Breast epithelium (tissue), 4 donors: ENCODE results near the gene SNCB. TPM values are rescaled to one million over a fixed set of nuclear protein-coding genes. Genes with fewer than 3 reads are reported as not detected.

Experiments
- DNase-seq, 2 donors: peaks; one replicate each; pipeline ENCODE4 v3.0.0-alpha.2; 2019; ENCODE audit warnings: low spot score in 2 of 2
- H3K27ac ChIP-seq, 2 donors: fragments of 200-600 bp; sonication (generic) in 1 of 2; one replicate each; pipeline ENCODE4 v1.5.1; 2016 to 2019; ENCODE audit warnings: mild to moderate bottlenecking in 1 of 2
- H3K27me3 ChIP-seq, 2 donors: fragments of 200-600 bp; sonication (generic) in 1 of 2; one replicate each; pipeline versions ENCODE4 v1.5.1 to v1.6.0; 2017 to 2019; ENCODE audit warnings: control low read depth in 1 of 2, mild to moderate bottlenecking in 1 of 2
- H3K36me3 ChIP-seq: fragments of 200-600 bp; one replicate; pipeline ENCODE4 v1.5.1; 2019
- H3K4me1 ChIP-seq, 2 donors: fragments of 200-600 bp; sonication (generic); one replicate each; pipeline ENCODE4 v1.5.1; 2016 to 2019; ENCODE audit warnings: control low read depth in 1 of 2
- H3K4me3 ChIP-seq, 3 donors: fragments of 200-600 bp; sonication (generic); 1 replicate in 2 of 3; 2 replicates in 1 of 3; pipeline ENCODE4 v1.5.1; 2016 to 2019; ENCODE audit warnings: mild to moderate bottlenecking in 3 of 3, moderate library complexity in 2 of 3
- H3K9me3 ChIP-seq, 2 donors: fragments of 200-600 bp; sonication (generic) in 1 of 2; one replicate each; pipeline ENCODE4 v1.5.1; 2016 to 2019; ENCODE audit warnings: control low read depth in 1 of 2
- CTCF ChIP-seq, 3 donors: fragments of 450-650 bp; IDR thresholded peaks; one replicate each; pipeline ENCODE4 v1.5.1; 2016 to 2017; ENCODE audit warnings: antibody characterized with exemption in 3 of 3, mild to moderate bottlenecking in 3 of 3, moderate library complexity in 3 of 3
- POLR2A ChIP-seq: fragments of 450-650 bp; IDR thresholded peaks from one replicate; pipeline ENCODE4 v1.6.1; 2016; ENCODE audit warnings: antibody characterized with exemption, mild to moderate bottlenecking, moderate library complexity
- POLR2AphosphoS5 ChIP-seq, 3 donors: sonication (generic); formaldehyde crosslinking; IDR thresholded peaks; one replicate each; pipeline ENCODE4 v1.6.1; 2017; ENCODE audit warnings: antibody characterized with exemption in 3 of 3
- intact Hi-C: fragments of 100-400 bp; cut with DNase I; formaldehyde crosslinking; loops from one replicate; pipeline ENCODE4 v1.15.1; 2023; ENCODE audit warnings: low total_unique reads
- total RNA-seq, 3 donors: library from RNA; depleted of rRNA; stranded (reverse); fragments of >200 nt; gene quantifications; one replicate each; pipeline ENCODE4 v1.1.0, GENCODE V29; 2016

The SNCB gene
- total RNA-seq, 3 donors from 2014 or later: not detected

DNA sequence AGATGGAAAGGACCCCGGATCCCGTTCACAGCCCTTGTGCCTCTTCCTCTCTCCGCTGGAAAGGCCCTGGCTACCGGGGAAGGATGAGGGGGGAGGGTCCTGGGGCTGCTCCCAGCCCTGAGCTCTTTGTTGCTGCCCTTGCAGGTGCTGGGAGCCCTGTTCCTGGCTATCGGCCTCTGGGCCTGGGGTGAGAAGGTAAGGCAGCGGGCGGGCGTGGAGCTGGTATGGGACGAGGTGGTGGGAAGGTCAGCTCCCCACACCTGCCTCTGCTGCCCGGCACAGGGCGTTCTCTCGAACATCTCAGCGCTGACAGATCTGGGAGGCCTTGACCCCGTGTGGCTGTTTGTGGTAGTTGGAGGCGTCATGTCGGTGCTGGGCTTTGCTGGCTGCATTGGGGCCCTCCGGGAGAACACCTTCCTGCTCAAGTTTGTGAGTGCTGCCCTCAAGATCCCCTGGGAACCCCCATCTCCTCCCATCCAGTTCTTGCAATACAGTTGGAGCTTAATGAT is 21.2 kb upstream of the SNCB start:
- Histone ChIP-seq H3K36me3 (no peaks in the 10 kb centered on the region), H3K4me1 (no peaks in the 10 kb centered on the region), H3K4me3 (no peak overlapping the region), H3K27ac (no peak overlapping the region), H3K9me3 (no peaks in the 10 kb centered on the region), H3K27me3 (no peaks in the 10 kb centered on the region)
- DNase-seq: no peak
- TF ChIP-seq POLR2A (no peak), POLR2AphosphoS5 (IDR thresholded peaks at IDR 0.05) (no peak), CTCF (IDR thresholded peaks at IDR 0.05) (no peak)
- intact Hi-C loops: no loop called here

DNA sequence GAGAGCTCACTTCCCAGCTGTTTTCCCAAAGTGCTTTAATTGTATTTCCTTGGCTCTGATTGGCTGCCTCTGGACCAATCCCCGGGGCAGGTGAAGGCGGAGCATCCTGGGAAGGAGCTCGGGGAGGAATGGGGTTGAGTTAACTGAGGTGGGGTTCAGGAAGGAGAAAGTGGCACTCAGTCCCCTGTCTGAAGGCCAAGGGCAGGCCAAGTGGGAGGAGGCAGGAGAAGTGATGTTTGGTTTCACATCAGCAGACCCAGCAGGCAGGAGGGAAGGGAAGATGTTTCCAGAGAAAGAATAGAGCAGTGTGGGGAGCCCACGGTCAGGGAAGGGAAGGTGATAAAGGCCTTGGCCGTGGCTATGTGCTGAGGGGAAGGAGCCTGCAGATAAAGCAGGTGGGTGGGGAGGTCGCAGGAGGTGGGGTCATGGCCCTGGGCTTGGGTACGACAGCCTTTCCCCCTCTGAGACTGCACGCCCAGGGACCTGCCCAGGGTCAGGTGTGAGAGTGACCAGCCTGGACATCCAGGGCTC is 20.1 kb upstream of the SNCB start:
- Histone ChIP-seq H3K4me1 (no peaks in the 10 kb centered on the region), H3K27me3 (no peaks in the 10 kb centered on the region), H3K4me3 (no peak overlapping the region), H3K27ac (no peak overlapping the region), H3K36me3 (no peaks in the 10 kb centered on the region), H3K9me3 (no peaks in the 10 kb centered on the region)
- TF ChIP-seq POLR2AphosphoS5 (IDR thresholded peaks at IDR 0.05): no peak
- no peak for TF ChIP-seq POLR2A
- no peak for TF ChIP-seq CTCF (IDR thresholded peaks at IDR 0.05)
- no peak for DNase-seq
- intact Hi-C loops: no loop called here

DNA sequence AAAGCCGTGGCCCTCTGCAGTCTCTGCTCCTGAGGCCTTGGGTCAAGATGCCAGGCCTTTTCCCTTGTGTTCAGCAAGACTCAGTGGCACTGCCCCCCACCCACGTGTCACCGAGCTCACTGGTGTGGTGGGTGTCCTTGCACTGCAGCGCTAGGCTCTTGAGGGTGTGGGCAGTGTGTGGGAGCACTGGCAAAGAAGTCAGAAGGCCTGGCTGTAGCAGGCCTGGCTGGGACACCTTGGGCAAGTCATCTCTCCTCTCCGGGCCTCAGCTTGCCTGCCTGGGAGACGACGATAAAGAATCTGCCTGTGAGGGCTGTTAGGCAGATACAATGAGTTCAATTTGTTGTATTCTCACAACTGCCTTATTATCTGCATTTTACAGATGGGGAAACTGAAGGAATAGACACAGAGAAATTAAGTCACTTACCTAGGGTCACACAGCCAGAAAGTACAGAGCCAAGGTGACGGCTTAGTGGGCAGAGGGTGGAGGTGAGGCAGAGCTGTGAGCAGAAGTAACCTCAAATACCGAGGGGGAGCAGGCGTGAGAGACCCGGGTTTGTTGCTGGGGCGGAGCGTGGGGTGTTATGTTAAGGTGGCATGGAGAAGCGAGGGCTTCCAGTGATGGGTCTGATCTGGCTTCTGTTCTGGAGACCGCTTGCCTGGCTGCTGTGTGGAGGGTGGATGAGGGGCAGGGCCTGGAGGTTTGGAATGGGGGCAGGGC is 18.3 kb upstream of the SNCB start:
- Histone ChIP-seq H3K36me3 (no peaks in the 10 kb centered on the region), H3K27ac (peak overlapping the region; percentile 76), H3K9me3 (no peaks in the 10 kb centered on the region), H3K4me1 (no peaks in the 10 kb centered on the region), H3K27me3 (no peaks in the 10 kb centered on the region), H3K4me3 (peak overlapping the region; percentile 61 to 76 (median 74))
- no peak for TF ChIP-seq POLR2A
- no peak for TF ChIP-seq CTCF (IDR thresholded peaks at IDR 0.05)
- TF ChIP-seq POLR2AphosphoS5 (IDR thresholded peaks at IDR 0.05): no peak
- DNase-seq: no peak
- intact Hi-C loops: no loop called here

DNA sequence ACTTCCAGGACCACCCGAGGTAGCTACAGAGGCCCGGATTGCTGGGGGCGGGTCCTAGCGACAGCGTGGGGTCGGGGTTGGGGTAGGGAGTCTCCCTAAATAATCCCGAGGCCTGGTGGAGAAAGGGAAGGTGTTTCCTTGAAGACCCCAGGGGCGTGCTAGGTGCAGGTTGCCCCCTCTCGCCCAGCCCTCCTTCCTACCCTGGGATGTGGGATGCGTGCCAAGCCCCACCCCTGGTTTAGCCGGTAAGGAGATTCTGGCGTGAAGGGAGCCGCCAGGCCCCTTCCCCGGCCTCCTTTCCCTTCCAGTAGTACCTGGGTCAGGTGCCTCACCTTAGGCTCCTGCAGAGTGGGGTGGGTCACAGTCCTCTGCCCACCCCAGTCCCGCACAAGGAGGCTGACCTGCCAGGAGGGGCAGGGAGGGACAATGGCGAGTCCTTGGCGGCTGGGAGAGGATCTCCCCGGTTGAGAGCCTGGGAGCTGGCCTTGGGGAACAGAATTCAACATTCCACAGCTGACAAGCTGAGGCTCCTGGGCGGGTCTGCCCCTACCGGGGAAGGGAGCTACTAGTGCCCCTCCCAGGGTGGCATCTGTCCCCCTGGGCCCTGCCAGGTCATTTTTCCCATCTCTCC is 17.6 kb upstream of the SNCB start:
- peak; percentile 55 to 66 for DNase-seq
- Histone ChIP-seq H3K9me3 (no peaks in the 10 kb centered on the region), H3K36me3 (no peaks in the 10 kb centered on the region), H3K4me1 (no peaks in the 10 kb centered on the region), H3K4me3 (peak overlapping the region; percentile 61 to 76 (median 74)), H3K27ac (peak overlapping the region; percentile 76), H3K27me3 (no peaks in the 10 kb centered on the region)
- intact Hi-C loops: no loop called here
- TF ChIP-seq POLR2AphosphoS5 (IDR thresholded peaks at IDR 0.05) (no peak), CTCF (IDR thresholded peaks at IDR 0.05) (no peak)
